ENCODE results near the gene KIF1A.

- TF ChIP-seq REST (IDR thresholded peaks at IDR 0.05; ENCODE audit: insufficient read depth in 1 of 2, low read depth in 2 of 2, low read length in 2 of 2) (no peak), TAF1 (IDR thresholded peaks at IDR 0.05; ENCODE audit: borderline replicate concordance, insufficient read depth, low read length) (no peak), FOXP2 (optimal IDR thresholded peaks at IDR 0.05; ENCODE audit: borderline replicate concordance, extremely low read depth, extremely low read length, insufficient read depth) (no peak)
These were observed 727 bp downstream of the KIF1A start for GRCh38 chr2:240819126-240819857.
